Natural killer cell treated with Interleukin-12 subunit alpha and Interleukin-12 subunit beta and Interleukin-15 and Interleukin-18, amount 100 ng/mL, for 72 hours (primary cell): ENCODE data around the gene ARFGAP1. TPM values are rescaled to one million over a fixed set of nuclear protein-coding genes. Genes with fewer than 3 reads are reported as not detected.

Experiments used
- ATAC-seq, 2 donors: fragments of 150-1000 bp; cut with Tn5 transposase in 1 of 2; sonication (Bioruptor Pico), chemical (Tn5 transposase) in 1 of 2; 2 replicates each; pipeline ENCODE4 v1.10.0; 2021
- DNase-seq: peaks from one replicate; pipeline ENCODE4 v3.0.0; 2022; ENCODE audit warnings: low spot score
- H3K27ac Mint-ChIP-seq, 2 donors: 1 replicate in 1 of 2; 2 replicates in 1 of 2; pipeline ENCODE4 v1.8.0; 2022; ENCODE audit warnings: mixed read lengths in 2 of 2, mild to moderate bottlenecking in 1 of 2, moderate library complexity in 1 of 2
- H3K27me3 Mint-ChIP-seq, 2 donors: 1 replicate in 1 of 2; 2 replicates in 1 of 2; pipeline ENCODE4 v1.8.0; 2022; ENCODE audit warnings: mixed read lengths in 2 of 2
- H3K36me3 Mint-ChIP-seq: one replicate; pipeline ENCODE4 v1.8.0; 2022; ENCODE audit warnings: mixed read lengths
- H3K4me1 Mint-ChIP-seq, 2 donors: 1 replicate in 1 of 2; 2 replicates in 1 of 2; pipeline ENCODE4 v1.8.0; 2022; ENCODE audit warnings: low read depth in 2 of 2, mixed read lengths in 2 of 2, mild to moderate bottlenecking in 1 of 2
- H3K4me3 Mint-ChIP-seq: one replicate; pipeline ENCODE4 v1.8.0; 2022; ENCODE audit warnings: mixed read lengths
- H3K9me3 Mint-ChIP-seq: 2 replicates; pipeline ENCODE4 v1.8.0; 2022; ENCODE audit warnings: mixed read lengths
- total RNA-seq, 2 donors: library from RNA; stranded (reverse); gene quantifications; one replicate each; pipeline ENCODE4 v1.2.3, GENCODE V29; 2022

Gene ARFGAP1
- total RNA-seq, 2 donors from 2014 or later: 87.2 to 144 TPM

- Mint-ChIP-seq H3K4me3 (no peak overlapping the region), H3K4me1 (no peaks in the 10 kb centered on the region), H3K9me3 (no peaks in the 10 kb centered on the region), H3K27me3 (peaks cover 0 to 2% of the 10 kb centered on the region in 2 donors), H3K27ac (no peak overlapping the region), H3K36me3 (no peaks in the 10 kb centered on the region)
- DNase-seq (no peak), ATAC-seq (no peak)
Observed at GRCh38 chr20:63311833-63312243, 39.2 kb downstream of the ARFGAP1 start.

GRCh38 chr20:63312273-63312672 lies 39.7 kb downstream of the ARFGAP1 start:
- Mint-ChIP-seq H3K4me3 (no peak overlapping the region), H3K4me1 (no peaks in the 10 kb centered on the region), H3K27me3 (peaks cover 0 to 2% of the 10 kb centered on the region in 2 donors), H3K27ac (no peak overlapping the region), H3K36me3 (no peaks in the 10 kb centered on the region), H3K9me3 (no peaks in the 10 kb centered on the region)
- DNase-seq (no peak), ATAC-seq (no peak)

GRCh38 chr20:63312690-63313348 lies 40.2 kb downstream of the ARFGAP1 start:
- no peak overlapping the region for H3K4me3 Mint-ChIP-seq
- no peak overlapping the region for H3K27ac Mint-ChIP-seq
- no peaks in the 10 kb centered on the region for H3K4me1 Mint-ChIP-seq
- DNase-seq (no peak), ATAC-seq (no peak)
- H3K9me3 Mint-ChIP-seq: no peaks in the 10 kb centered on the region
- no peaks in the 10 kb centered on the region for H3K36me3 Mint-ChIP-seq
- peaks cover 0 to 2% of the 10 kb centered on the region in 2 donors for H3K27me3 Mint-ChIP-seq

GRCh38 chr20:63313349-63314014 lies 40.9 kb downstream of the ARFGAP1 start:
- Mint-ChIP-seq H3K27ac (no peak overlapping the region), H3K36me3 (no peaks in the 10 kb centered on the region), H3K4me3 (no peak overlapping the region), H3K9me3 (no peaks in the 10 kb centered on the region), H3K4me1 (no peaks in the 10 kb centered on the region), H3K27me3 (peaks cover 0 to 2% of the 10 kb centered on the region in 2 donors)
- DNase-seq: no peak
- ATAC-seq: no peak

- no peak for ATAC-seq
Observed at GRCh38 chr20:63314015-63314471, 41.4 kb downstream of the ARFGAP1 start.

GRCh38 chr20:63314566-63315239 lies 42.1 kb downstream of the ARFGAP1 start:
- H3K36me3 Mint-ChIP-seq: no peaks in the 10 kb centered on the region
- peaks cover 0 to 2% of the 10 kb centered on the region in 2 donors for H3K27me3 Mint-ChIP-seq
- H3K4me1 Mint-ChIP-seq: no peaks in the 10 kb centered on the region
- no peaks in the 10 kb centered on the region for H3K9me3 Mint-ChIP-seq
- ATAC-seq (no peak), DNase-seq (no peak)
- H3K27ac Mint-ChIP-seq: no peak overlapping the region
- H3K4me3 Mint-ChIP-seq: no peak overlapping the region

More at GRCh38 chr20:63314015-63314471, 41.4 kb downstream of the ARFGAP1 start:
- no peak overlapping the region for H3K4me3 Mint-ChIP-seq
- no peaks in the 10 kb centered on the region for H3K9me3 Mint-ChIP-seq
- peaks cover 0 to 2% of the 10 kb centered on the region in 2 donors for H3K27me3 Mint-ChIP-seq
- H3K27ac Mint-ChIP-seq: no peak overlapping the region
- DNase-seq: no peak
- H3K36me3 Mint-ChIP-seq: no peaks in the 10 kb centered on the region
- no peaks in the 10 kb centered on the region for H3K4me1 Mint-ChIP-seq

- no peak for ATAC-seq
- Mint-ChIP-seq H3K27ac (no peak overlapping the region), H3K27me3 (peaks cover 0 to 2% of the 10 kb centered on the region in 2 donors)
Observed at GRCh38 chr20:63315240-63315689, 42.7 kb downstream of the ARFGAP1 start.

GRCh38 chr20:63315731-63316491 lies 43.3 kb downstream of the ARFGAP1 start:
- Mint-ChIP-seq H3K36me3 (no peaks in the 10 kb centered on the region), H3K4me1 (no peaks in the 10 kb centered on the region), H3K9me3 (no peaks in the 10 kb centered on the region), H3K27me3 (no peaks in the 10 kb centered on the region), H3K27ac (no peak overlapping the region), H3K4me3 (no peak overlapping the region)
- ATAC-seq: no peak
- DNase-seq: peak; percentile 55

More at GRCh38 chr20:63315240-63315689, 42.7 kb downstream of the ARFGAP1 start:
- H3K4me1 Mint-ChIP-seq: no peaks in the 10 kb centered on the region
- DNase-seq: no peak
- H3K9me3 Mint-ChIP-seq: no peaks in the 10 kb centered on the region
- no peaks in the 10 kb centered on the region for H3K36me3 Mint-ChIP-seq
- no peak overlapping the region for H3K4me3 Mint-ChIP-seq

GRCh38 chr20:63316502-63316921 lies 43.9 kb downstream of the ARFGAP1 start:
- no peak for ATAC-seq
- DNase-seq: peak; percentile 22
- Mint-ChIP-seq H3K4me3 (no peak overlapping the region), H3K4me1 (no peaks in the 10 kb centered on the region), H3K27ac (no peak overlapping the region), H3K27me3 (no peaks in the 10 kb centered on the region), H3K9me3 (no peaks in the 10 kb centered on the region), H3K36me3 (no peaks in the 10 kb centered on the region)

- Mint-ChIP-seq H3K4me1 (no peaks in the 10 kb centered on the region), H3K27me3 (no peaks in the 10 kb centered on the region), H3K27ac (no peak overlapping the region), H3K4me3 (no peak overlapping the region), H3K36me3 (no peaks in the 10 kb centered on the region), H3K9me3 (no peaks in the 10 kb centered on the region)
- ATAC-seq (no peak), DNase-seq (peak; percentile 41)
Observed at GRCh38 chr20:63317061-63317460, 44.4 kb downstream of the ARFGAP1 start.

GRCh38 chr20:63317601-63318291 lies 45.1 kb downstream of the ARFGAP1 start:
- Mint-ChIP-seq H3K9me3 (no peaks in the 10 kb centered on the region), H3K4me3 (no peak overlapping the region), H3K4me1 (no peaks in the 10 kb centered on the region), H3K36me3 (no peaks in the 10 kb centered on the region), H3K27me3 (no peaks in the 10 kb centered on the region), H3K27ac (no peak overlapping the region)
- DNase-seq (peak; percentile 56), ATAC-seq (no peak)

GRCh38 chr20:63318391-63319163 lies 46.0 kb downstream of the ARFGAP1 start:
- Mint-ChIP-seq H3K27me3 (peaks cover 3 to 7% of the 10 kb centered on the region in 2 donors), H3K9me3 (no peaks in the 10 kb centered on the region), H3K4me3 (no peak overlapping the region), H3K4me1 (no peaks in the 10 kb centered on the region), H3K27ac (no peak overlapping the region), H3K36me3 (no peaks in the 10 kb centered on the region)
- ATAC-seq: no peak
- peak; percentile 37 for DNase-seq
